RPMI7951 (cell line): ENCODE results near the gene TMF1. TPM values are rescaled to one million over a fixed set of nuclear protein-coding genes. Genes with fewer than 3 reads are reported as not detected.
A peak's percentile ranks its signal among the peaks of the same experiment; 100 is the strongest.

Experiments
- DNase-seq: peaks from one replicate; pipeline ENCODE4 v3.0.0-alpha.2; 2012; ENCODE audit warnings: low read depth
- total RNA-seq: library from RNA; depleted of rRNA; stranded (reverse); fragments of >200 nt; shearing (Covaris generic); gene quantifications from 2 replicates; pipeline ENCODE4 v1.2.3, GENCODE V29; 2014

TMF1 gene
- total RNA-seq, 1 experiment from 2014 or later = 27.3 TPM

DNA sequence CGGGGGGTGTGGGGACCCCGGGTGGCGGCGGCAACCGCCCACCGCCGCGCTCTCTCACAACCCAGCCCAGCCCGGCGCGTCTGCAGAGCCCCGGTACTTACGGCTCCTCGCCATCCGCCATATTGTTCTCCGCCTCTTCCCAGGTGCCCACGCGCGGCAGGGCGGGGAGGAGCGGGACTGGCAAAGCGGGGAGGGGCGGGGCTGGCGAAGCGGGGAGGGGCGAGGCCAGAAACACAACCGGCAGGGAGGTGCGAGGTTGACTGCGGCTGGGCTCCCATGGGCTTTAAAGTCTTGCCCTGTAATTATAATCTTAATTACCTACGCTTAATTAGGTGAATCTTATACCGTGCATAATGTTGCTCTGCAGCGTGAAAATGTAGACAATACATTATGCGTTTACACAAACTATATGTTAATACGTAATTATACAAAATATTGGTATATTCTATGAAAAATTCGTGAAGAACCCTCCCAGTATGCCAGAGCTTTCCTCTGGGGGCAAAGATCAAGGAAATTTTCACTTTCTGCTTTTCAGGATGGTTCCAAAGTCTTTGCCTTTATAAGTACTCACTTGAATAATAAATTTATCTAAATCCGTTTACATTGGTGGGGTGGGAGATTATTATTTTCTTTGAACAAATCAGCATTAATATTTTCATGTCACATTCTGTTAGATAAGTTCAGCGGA lies 28.2 kb upstream of the TMF1 start, which contains the start of gene UBA3:
Gene UBA3 (minus strand): TSS at position 133 of the 688 bp plus-strand sequence. CDS start 12 bp downstream, at position 121.
- DNase-seq = peak; percentile 85

DNA sequence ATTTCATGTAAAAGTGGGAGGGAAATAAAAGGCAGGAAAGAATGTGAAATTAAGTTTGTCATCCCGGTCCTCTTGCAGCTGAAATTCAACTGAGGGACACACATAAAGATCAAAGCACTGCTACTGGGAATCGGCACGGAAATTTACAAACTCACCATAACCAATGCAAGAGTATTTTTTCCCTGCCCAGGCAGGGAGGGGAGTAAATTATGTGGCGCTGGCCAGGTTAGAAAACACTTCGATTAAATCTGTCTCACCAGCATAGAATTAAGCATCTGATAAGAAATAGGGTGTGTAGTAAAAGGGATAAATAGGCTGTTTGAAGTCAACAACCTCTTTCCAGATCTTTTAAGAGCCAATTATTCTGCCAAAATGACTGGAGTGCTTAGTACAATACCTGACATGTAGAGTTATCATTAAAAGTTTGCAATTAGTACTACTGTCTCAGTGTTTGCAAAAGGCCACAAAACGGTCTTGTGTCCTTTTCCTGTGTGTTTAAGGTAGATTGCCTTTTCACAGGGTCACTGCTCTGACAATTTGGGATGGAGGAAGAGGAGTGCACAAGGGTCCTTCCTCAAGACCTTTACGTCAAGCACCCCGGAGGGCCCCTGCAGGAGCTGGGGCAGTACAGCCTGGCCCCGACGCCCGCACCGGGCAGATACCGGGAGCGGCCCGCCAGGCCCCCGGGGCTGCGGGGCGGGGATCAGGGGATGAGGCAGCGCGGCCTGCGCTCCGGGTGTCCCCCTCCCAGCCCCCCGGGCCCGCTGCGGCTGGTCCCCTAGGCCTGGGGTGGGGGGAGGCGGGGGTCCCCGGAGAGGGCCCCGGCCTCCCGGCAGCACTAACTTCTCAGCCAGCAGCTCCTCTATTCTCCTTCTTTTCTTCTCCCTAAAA lies 27.4 kb upstream of the TMF1 start:
- peak; percentile 10 for DNase-seq

DNA sequence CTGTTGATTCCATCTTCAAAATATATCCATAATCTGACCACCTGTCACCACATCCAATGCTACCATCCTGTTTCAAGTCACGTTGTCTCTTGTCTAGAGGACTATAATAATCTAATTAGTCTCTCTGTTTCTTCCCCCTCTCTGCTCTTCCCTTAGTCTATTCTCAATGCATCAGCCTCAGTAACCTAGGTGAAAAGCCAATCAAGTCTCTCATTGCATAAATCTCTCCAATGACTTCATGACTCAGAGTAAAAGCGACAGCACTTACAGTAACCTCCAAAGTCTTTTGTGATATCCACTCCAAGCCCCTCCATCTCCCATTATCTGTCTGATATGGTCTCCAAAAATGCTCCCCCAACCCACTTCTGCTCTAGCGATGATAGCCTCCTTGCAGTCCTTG lies 20.8 kb upstream of the TMF1 start:
- no peak for DNase-seq

DNA sequence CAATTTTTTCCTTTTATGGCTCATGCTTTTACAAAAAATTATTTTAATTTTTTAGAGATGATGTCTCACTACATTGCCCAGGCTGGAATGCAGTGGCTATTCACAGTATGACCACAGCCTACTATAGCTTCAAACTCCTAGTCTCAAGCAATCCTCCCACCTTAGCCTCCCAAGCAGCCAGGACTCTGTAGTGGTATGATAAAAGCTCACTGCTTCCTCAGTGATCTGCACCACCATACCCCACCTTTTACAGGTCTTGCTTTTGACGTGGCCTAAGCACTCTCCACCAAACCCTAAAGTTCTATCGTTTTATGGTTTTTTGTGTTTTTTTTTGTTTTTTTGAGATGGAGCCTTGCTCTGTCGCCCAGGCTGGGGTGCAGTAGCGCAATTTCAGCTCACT lies 14.0 kb upstream of the TMF1 start:
- DNase-seq = no peak

DNA sequence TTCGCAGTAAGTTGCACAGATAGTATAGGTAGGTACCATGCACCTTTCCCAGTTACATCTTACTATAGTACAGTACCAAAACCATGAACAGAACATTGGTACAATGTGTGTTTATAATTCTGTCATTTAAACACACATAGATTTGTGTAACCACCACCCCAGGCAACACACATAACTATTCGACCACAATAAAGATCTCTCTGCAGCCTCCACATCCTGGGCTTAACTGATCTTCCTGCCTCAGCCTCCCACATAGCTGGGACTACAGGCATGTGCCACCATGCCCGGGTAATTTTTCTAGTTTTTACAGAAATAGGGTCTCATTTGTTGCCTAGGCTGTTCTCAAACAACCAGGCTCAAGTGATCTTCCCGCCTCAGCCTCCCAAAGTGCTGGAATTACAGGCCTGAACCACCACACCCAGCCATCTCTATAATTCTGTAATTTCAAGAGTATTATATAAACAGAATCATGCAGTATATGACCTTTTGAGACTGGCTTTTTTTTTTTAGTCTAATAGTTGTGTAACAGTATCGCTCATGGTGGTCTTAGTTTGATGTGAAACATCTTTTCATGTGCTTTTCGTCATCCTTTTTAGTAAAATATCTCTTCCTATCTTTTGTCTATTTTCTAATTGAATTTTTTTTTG lies 13.3 kb upstream of the TMF1 start:
- no peak for DNase-seq

DNA sequence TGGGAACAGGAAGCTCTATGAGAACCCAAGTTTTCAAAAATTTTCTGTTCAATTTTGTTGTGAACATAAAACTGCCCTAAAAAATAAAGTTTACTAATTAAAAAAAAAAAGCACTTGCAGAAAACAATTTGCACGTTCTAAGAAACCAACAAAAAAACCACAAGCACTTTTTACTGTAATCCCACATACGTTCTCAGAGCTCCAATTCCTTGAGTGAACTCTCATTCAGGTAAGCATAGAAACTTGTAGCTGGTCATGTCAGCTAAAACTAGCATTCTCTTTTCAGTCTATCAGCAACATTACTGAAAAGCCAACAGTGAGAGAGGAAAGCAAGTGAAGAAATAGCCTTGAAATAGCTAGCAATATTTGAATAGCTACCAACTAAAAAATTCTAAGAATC lies 11.5 kb upstream of the TMF1 start:
- no peak for DNase-seq

DNA sequence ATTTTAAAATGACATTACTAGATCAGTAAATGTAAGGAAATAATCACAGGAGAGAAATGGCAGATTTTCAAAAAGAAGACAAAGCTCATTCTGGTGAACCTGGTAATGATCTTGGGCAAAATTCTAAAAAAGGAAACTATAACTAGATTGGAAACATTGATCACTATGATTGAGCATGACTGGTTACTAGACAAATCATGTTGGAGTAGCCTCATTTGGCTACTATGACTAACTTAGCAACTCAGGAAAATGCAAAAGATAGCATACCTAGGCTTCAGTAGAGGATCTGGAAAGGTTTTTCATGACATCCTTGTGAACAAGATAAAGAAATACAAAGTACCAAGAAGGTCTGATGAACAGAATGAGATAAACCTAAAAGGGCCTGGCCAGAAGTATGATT lies 7.6 kb upstream of the TMF1 start:
- no peak for DNase-seq

DNA sequence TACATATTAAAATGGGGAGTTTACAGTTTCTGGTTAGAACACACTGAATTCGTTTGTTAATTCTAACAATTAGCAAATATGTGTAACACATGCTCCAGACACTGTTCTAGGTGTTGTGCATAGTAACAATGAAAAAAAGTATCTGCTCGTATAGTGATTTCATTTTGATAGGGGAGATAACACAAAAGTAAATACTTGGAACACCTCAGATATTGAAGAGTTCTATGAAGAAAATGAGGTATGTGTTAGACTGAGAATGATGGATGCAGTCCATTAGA lies 6.8 kb upstream of the TMF1 start:
- DNase-seq = no peak

DNA sequence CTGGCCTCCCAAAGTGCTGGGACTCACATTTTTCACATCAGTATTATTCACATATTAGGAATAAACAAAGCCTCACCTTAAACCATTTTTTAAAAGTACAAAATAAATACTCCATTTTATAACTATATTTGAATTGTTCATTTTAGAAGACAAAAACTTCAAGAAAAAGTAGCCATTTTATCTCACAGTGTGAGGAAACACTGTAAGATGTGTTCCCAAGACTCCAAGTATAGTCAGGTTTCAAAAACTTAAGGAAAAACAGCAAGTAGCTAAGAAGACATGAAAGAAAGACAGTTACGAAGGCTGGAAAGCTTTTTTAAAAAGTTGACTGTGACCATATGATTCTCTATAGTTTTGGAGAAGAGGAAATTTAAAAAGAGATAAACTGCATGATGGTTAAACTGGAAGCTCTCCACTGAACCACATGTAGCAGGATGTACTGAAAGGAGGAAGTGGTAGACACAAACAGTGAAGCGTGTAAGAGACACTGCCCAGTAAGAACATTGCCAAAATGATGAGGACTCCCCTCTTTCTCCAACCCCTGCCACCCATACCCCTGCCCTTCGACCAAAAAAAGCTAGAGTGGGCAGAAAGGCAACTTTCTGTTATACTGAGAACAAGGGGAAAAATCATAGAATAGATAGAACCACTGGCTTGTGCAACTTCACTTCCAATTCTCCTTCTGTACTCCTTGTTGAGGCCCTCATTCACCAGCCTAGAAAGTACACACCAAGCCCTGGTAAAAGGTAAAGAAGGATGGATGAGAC lies 6.2 kb upstream of the TMF1 start:
- DNase-seq = no peak

DNA sequence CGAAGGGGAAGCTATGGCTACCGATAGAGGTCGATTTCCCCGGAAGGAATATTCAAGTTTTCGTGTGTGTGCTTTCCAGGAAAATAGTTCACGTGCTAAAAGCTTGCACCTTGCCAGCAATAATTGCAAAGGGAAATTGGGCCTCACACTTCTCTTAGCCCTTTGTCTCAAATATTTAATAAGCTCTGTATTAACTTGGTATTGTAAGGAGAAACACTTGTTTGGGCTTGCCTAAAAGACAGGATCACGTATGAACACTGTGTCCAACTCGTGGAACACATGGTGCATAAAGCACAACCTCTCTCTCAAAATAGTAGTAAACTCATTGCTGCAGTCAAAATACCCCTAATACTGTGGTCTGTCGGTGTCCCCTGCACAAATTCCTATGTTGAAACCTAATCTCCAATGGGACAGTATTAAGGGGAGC lies 352 bp upstream of the TMF1 start:
- no peak for DNase-seq

DNA sequence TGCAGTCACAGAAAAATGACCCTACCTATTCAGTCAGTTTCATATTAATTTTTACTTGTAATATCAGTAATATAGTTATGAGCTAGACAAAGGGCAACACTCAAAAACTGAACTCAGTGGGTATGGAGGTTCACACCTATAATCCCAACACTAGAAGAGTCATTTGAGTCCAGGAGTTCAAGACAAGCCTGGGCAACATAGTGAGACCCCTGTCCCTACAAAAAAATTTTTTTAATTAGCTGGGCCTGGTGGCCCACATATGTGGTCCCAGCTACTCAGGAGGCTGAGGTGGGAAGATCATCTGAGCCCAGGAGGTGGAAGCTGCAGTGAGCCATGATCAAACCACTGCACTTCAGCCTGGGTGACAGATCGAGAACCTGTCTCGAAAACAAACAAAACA lies 3.1 kb downstream of the TMF1 start:
- no peak for DNase-seq

DNA sequence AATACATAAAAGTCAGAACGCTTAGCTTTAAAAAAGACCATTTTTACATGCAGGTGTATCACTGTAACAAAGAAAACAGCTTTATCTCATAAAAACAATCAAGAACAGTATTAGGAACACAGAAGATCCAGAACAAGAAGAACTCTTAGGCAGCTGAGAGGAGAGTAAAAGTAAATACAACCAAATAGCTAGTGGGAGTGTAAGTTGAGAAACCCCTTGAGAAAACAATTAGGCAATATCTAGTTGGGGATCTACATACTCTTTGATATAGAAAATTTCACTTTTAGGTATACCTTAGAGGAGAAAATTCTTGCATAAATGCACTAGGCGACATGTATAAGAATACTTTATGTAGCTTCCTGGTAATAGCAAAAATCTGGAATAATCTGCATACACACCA lies 7.5 kb downstream of the TMF1 start:
- no peak for DNase-seq

DNA sequence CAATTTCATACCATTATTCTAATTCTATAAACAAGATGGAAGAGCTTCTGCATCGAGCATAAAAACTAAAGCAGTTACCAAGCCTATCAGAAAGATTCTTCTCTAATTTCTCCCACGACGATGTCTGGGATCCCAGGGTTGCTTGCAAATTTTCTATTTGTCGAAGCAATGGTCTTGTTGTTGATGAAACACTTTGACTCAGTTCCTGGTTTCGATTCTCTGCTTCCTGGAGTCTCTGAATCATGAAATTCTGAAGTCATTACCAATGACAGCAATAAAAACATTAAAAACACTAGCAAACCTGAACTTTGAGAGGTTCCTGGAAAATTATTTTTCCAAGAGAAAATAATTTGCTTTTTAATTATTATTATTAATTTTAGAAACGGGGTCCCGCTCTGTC lies 18.7 kb downstream of the TMF1 start:
- peak; percentile 76 for DNase-seq

DNA sequence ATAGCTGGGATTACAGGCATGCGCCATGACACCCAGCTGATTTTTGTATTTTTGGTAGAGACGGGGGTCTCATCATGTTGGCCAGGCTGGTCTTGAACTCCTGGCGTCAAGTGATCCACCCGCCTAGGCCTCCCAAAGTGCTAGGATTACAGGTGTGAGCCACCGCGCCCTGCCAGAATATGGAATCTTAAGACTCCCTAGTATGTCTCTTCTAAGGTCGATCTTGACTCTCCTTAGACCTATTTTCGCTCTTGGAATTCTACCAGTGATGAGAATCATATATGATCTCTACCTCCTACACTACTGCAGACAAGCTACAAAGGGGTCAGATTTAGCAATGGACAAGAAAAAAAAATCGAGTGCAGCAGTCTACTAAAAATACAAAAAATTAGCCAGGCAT lies 19.4 kb downstream of the TMF1 start:
- no peak for DNase-seq

DNA sequence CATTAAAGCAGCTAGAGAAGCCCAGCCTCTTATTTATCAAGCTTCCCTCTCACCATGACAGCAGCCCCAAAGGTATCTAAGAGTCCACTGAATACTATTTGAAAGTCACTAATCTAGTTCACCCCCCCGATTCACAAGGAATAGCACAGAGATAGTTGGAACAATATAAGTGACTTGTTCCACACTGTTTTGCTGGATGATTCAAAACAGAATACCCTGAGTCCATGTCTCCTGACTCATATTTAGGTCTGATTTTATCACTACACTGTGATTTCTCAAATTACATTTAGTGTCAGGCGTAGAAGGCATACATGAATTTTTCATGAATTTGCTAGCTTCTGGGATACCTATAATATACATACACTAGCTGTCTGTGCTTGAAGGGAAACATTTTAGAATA lies 20.0 kb downstream of the TMF1 start:
- peak; percentile 71 for DNase-seq

DNA sequence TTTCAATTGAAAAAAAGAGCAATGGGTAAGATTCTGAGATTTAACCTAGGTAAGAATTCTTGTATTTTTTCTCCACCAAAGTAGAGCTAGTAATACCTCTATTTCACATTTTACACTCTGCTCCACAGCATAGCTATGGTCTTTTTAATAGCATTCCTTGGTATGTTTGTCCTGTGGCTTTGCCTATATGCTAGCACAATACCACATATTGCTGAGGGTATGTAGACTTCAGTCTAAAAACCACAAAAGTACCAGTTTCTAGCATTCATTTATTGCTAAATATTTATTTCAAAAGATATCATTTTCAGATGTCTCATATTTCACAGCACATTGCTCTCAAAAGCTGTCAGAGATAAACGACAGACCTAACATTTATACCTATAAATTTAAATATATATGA lies 20.5 kb downstream of the TMF1 start:
- DNase-seq = no peak

DNA sequence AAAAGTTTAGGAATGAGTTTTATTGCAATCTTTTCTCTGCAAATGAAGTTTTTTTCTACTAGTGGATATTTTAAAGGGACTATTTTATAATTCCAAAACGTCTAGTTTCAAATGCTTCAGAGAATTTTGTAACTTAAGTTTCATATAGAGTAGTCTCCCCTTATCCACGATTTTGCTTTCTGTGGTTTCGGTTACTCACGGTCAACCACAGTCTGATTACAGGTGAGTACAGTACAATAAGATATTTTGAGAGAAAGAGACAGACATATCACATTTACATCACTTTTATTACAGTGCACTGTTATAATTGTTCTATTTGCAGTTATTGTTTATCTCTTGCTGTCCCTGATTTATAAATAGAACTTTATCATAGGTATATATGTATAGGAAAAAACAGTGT lies 31.3 kb downstream of the TMF1 start:
- DNase-seq = no peak

DNA sequence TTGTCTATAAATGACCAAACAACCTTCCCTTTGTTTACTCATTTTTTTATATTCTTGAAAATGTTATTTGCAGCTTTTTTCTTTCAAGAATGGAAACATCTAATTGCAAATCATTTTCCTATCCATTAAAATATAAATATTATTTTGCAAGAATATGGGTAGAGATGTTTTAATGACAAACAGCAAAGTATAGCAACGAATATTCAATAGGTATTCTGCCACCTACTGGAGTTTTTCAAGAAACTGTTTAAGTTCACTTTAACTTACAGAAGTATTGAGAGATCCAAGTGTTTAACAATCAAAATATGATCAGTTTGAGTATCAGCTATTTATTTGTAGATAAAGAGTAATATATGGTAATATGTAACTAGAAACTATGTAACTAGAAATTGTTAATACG lies 31.7 kb downstream of the TMF1 start:
- no peak for DNase-seq

DNA sequence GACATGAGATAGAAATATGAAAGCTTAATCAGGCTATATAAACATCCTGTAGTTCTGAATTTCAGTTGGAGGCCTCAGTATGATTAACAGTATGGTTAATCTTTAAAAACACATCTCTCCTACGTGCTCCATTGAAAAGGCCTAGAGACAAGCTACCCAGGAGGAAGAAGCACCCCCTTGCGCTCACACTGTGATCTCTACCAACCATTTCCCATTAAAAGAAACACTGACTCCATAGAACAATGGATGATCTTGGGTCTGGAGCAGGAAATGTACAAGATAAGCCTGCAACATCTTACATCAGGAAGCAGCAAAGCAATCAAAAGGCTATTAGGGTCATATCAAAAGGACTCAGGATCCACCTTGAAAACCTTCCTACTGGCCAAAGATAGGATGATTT lies 35.2 kb downstream of the TMF1 start:
- no peak for DNase-seq

DNA sequence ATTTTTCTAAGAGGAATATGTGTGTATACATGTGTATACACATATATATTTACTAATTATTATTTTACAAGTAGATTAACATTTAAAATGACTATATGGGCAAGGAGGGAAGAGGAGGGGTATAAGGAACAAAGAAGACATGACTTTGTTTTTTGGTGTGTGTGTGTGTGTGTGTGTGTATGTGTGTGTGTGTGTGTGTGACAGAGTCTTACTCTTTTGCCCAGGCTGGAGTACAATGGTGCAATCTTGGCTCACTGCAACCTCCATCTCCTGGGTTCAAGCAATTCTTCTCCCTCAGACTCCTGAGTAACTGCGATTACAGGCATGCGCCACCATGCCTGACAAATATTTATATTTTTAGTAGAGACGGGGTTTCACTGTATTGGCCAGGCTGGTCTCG lies 36.0 kb downstream of the TMF1 start:
- DNase-seq = no peak

DNA sequence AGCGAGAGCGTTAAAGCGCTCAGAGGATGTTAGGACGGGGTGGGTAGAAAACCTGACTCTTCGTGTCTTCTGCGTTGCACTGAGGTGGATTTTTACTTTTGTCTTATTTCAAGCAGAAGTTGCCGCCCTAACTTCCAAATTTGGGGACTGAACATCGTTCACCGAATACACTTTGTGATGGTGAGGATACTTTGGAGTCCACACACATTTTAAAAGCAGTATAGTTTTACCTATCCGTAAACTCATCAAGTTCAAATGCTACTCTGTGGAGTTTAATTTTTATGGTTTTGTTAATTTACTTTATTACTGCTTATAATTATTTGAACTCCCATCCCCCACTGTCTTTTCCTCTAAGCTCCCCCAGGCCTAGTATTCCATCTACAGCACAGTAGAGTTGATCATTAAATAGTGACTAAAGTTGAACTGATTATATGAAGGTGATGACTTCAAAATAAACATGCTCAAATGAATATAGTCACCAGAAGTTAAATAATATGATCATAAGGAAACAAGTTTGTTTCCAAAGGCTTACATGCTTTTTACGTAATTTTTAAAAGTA lies 38.0 kb downstream of the TMF1 start:
- DNase-seq = no peak
